ENCODE measurements around the gene ELP2. TPM values are rescaled to one million over a fixed set of nuclear protein-coding genes. Genes with fewer than 3 reads are reported as not detected.

Gene ELP2
- total RNA-seq, 4 donors from 2014 or later, result 68.3 to 78.4 (median 74.3) TPM

DNA sequence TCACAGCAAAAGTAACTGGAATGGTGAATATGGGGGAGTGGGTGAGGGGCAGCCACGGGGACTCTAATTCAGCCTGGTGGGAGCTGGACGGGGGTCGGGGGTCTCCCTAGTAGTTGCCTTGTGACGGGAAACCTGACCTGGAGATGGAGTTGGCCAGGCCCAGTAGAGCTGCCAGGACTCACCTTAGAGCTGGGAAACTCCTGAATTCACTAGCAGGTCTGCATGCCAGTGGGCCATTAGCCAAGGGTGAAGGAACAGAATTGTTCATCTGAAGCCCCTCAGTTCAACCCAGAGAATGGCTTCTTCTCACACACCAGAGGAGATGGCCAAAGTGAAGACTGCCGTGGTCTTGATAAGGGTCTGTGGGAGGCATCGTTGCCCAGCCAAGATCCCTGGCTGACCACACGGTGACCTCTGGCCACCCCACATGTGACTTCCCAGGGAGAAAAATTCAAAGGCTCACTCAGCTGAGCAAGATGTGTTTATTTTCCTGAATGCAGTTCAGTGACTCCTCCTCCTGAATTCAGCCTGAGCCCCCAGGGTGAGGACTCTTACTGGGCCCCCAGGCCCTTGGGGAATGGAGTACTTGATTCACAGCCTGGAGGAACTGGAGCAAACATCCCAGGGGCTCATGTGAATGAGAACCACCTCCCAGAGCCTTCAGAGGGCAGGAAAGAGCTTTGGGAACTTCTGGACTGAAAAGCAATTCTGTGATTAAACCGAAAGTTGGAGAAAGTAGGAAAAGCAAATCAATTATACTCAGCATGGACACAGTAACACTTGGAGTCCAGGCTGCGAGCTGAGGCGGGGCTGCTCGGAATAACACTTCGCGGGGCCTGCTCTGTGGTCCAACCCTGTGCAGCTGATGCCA, 82.8 kb downstream of the ELP2 start:
- TF ChIP-seq, protein P1, sequence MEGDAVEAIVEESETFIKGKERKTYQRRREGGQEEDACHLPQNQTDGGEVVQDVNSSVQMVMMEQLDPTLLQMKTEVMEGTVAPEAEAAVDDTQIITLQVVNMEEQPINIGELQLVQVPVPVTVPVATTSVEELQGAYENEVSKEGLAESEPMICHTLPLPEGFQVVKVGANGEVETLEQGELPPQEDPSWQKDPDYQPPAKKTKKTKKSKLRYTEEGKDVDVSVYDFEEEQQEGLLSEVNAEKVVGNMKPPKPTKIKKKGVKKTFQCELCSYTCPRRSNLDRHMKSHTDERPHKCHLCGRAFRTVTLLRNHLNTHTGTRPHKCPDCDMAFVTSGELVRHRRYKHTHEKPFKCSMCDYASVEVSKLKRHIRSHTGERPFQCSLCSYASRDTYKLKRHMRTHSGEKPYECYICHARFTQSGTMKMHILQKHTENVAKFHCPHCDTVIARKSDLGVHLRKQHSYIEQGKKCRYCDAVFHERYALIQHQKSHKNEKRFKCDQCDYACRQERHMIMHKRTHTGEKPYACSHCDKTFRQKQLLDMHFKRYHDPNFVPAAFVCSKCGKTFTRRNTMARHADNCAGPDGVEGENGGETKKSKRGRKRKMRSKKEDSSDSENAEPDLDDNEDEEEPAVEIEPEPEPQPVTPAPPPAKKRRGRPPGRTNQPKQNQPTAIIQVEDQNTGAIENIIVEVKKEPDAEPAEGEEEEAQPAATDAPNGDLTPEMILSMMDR (IDR thresholded peaks at IDR 0.05; ENCODE audit: low read depth), result no peak

DNA sequence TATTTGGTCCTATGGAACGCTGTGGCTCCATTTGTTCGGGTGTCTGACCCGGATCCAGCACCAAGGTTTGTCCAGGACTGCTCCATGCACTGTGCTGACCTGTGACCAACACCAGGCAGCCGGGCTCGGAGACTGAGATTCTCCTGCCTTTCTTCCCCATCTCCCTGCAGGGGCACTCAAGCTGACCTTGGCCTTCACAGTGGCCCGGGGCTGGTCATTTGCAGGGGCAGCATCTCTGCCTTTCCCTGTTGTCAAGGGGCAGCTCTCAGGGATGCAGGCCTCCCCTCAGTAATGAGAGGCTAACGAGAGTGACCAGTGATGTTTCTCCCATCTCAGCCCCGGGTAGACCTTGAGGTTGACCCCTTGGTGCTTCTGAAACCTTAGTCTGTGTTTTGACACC, 85.1 kb downstream of the ELP2 start:
- TF ChIP-seq, protein P1 (IDR thresholded peaks at IDR 0.05; ENCODE audit: low read depth), result no peak

DNA sequence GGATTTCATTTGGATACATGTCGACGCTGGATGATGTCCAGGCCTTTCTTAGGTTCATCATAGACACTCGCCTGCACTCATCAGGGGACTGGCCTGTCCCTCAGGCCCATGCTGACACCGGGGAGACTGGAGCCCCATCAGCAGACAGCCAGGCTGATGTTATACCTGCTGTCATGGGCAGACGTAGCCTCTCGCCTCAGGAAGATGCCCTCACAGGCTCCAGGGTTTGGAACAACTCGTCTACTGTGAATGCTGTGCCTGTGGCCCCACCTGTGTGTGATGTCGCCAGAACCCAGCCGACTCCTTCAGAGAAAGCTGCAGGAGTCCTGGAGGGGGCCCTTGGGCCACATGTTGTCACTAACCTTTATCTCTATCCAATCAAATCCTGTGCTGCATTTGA, 85.9 kb downstream of the ELP2 start:
- TF ChIP-seq, protein P1 (IDR thresholded peaks at IDR 0.05; ENCODE audit: low read depth), result no peak

DNA sequence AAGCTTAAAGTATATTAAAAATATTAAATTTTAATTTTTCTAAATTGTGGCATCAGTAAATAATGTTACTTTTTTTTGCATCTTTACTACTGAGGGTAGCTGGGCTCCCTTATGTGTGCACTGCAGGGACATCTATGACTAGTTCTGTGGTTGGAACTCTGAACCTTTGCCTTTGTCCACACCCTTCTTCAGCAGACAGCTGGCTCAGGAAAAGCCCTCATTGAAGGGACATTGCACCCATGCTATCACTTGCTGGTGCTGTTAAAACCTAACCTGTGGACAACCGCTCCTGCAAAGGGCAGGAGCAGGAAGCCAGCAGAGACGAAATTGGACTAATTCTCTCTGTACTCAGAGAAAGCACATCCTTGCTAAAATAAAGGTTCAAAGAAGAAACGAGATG, 87.6 kb downstream of the ELP2 start:
- TF ChIP-seq, protein P1 (IDR thresholded peaks at IDR 0.05; ENCODE audit: low read depth), result no peak

DNA sequence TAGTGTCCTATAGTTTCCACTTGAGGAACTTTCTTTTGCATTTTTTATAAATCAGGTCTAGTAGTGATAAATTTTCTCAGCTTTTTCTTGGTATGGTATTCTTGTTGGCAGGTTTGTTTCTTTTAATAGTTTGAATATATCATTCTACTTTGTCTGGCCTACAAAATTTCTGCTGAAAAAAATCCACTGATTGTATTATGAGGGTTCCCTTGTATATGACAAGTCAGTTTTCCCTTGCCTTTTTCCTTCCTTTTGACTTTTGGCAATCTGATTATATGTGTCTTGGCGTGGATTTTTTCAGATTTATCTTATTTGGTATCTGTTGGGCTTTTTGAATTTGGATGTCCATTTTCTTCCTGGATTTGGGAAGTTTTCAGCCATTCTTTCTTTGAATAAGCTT, 99.5 kb downstream of the ELP2 start:
- TF ChIP-seq, protein P1 (IDR thresholded peaks at IDR 0.05; ENCODE audit: low read depth), result no peak

Other genes starting within 250 kb of the ELP2 start
- gene RPRD1A, start 62.3 kb upstream of the ELP2 start, total RNA-seq, result 10 to 100 TPM; 43.9 to 76.3 (median 62.3) TPM
- 10 to 100 TPM; 30.3 to 59.0 (median 48.2) TPM for gene SLC39A6, start 559 bp upstream of the ELP2 start, total RNA-seq
- 10 to 100 TPM in 2 of 4 donors, 1 to 10 TPM in 2; 3.9 to 16.8 (median 8.7) TPM for gene MOCOS, start 57.6 kb downstream of the ELP2 start, total RNA-seq
- gene FHOD3, start 167.8 kb downstream of the ELP2 start, total RNA-seq, result 1 to 10 TPM; 1.5 to 5.4 (median 3.3) TPM